HG03571 (cell line): ENCODE results near the gene GALNT7.
"Not testable (repeated sequence)": the region's sequence is repeated elsewhere in the genome, so short reads cannot be mapped to it uniquely, and the experiment has no call there.

Experiments used
- ATAC-seq: cut with Tn5 transposase; IDR thresholded peaks from one replicate; pipeline ENCODE4 v1.9.1; 2021; ENCODE audit not compliant: unreplicated experiment

Gene GALNT7

GRCh38 chr4:173168396-173169177, at the start of gene GALNT7:
Gene GALNT7 (plus strand): TSS chr4:173168811. CDS start chr4:173168836, 25 bp downstream.
- ATAC-seq = peak; percentile 29

DNA sequence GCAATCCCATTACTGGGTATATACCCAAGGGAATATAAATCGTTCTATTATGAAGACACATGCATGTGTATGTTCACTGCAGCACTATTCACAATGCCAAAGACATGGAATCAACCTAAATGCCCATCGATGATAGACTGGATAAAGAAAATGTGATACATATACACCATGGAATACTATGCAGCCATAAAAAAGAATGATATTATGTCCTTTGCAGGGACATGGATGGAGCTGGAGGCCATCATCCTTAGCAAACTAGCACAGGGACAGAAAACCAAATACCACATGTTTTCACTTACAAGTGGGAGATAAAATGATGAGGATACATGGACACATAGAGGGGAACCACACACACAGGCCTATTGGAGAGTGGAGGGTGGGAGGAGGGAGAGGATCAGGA, 49.8 kb upstream of the GALNT7 start:
- not testable (repeated sequence) for ATAC-seq

DNA sequence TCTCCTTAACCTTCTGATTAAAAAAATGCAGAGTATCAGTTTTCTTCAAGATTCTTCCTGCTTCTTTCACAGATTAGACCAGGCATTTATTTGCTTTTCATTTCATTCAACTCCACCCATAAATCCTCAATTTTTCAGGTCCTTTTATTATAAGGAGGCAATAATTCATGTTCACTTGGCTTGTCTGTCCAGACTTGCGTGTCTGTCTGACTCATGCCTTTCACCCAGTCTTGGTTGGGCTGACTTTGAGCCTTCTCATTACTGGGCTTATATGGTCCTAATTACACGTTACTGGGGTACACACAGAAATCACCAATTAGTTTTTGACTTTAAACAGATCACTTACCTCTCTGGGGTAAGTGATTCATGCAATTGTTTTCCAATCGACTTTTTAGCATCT, 48.8 kb upstream of the GALNT7 start:
- ATAC-seq = no peak

DNA sequence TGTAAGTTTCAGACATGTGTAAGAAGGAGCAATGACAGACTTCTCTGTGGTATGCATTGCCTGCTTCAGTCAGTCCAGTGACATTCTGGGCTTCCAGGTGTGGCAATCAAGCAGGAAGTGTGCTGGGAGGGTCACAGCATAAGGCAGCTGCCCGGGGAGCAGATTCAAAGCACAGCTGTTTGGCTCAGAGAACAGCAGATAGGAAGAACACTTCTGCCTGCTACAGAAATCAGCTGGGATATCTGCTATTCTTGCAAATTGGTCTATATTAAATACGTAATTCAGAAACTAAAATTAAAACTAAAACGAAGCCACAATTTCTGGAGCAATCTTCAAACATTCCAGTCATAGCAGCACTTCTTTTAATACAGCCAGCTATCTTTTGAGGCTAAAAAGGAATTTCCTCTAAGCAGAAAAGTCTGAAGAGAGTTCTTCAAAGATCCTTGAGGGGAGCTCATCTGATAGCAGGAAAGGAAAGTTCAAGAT, 47.5 kb upstream of the GALNT7 start:
- peak; percentile 100 for ATAC-seq

GRCh38 chr4:173124209-173124865, 44.3 kb upstream of the GALNT7 start:
- ATAC-seq = no peak

- ATAC-seq = no peak
These were observed 43.3 kb upstream of the GALNT7 start for GRCh38 chr4:173125216-173125812.

DNA sequence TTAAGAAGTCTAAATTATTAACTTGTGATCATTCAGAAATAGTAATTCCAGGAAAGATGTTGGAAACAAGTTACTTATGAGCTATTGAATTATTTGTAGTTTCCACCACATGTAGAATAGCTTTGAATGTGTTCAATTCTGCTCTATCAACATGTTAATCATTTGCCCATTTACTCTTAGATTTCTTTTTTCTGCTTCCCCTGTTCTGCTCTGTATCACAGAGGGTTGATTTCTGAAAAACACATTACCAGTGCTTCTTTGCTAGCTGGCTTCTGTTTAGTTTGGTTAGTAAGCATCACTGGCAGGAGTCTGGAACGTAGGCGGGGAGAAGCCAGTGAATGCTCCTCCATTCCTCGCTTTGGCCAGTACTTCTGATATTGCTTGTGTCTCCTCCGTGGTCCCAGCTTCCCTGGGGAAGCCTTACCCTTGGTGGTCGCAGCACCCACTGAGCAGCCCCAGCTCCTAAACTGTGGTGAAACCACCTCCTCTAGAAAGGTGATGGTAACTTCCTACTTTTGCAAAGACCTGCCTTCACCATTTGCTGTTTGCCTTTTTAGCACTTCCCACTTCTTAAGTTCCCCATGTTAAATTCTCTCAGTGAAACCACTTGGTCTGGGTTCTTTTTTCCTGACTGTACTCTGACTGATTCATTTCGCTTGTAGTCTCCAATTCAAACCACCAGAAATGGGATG, 40.3 kb upstream of the GALNT7 start:
- no peak for ATAC-seq

- ATAC-seq = no peak
These were observed 37.9 kb upstream of the GALNT7 start for GRCh38 chr4:173130687-173131086.

- no peak for ATAC-seq
These were observed 34.2 kb upstream of the GALNT7 start for GRCh38 chr4:173134426-173134825.

GRCh38 chr4:173135241-173135847, 33.3 kb upstream of the GALNT7 start:
- no peak for ATAC-seq

- no peak for ATAC-seq
These were observed 30.0 kb upstream of the GALNT7 start for GRCh38 chr4:173138624-173139023.

DNA sequence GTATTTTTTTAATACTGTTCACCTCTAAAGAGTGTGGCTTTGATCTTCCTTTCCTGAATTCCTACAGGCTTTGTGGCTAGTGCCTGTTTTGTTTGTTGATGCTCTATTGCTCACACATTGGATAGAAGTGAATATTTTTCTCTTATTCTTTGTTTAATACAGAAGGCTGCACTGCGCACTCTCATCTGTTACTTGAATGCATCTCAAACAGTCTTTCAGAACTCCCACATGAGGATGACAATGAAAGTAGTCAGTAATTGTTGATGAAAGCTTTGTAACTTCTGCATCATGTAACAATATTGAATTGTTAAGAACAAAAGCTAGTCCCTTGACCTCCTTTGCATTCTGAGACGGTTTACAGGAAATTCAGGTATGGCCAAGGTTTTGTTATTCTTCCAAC, 29.1 kb upstream of the GALNT7 start:
- no peak for ATAC-seq

- no peak for ATAC-seq
These were observed 23.5 kb upstream of the GALNT7 start for GRCh38 chr4:173145131-173145530.

- no peak for ATAC-seq
These were observed 22.2 kb upstream of the GALNT7 start for GRCh38 chr4:173146456-173146855.

GRCh38 chr4:173151496-173151895, 17.1 kb upstream of the GALNT7 start:
- no peak for ATAC-seq

DNA sequence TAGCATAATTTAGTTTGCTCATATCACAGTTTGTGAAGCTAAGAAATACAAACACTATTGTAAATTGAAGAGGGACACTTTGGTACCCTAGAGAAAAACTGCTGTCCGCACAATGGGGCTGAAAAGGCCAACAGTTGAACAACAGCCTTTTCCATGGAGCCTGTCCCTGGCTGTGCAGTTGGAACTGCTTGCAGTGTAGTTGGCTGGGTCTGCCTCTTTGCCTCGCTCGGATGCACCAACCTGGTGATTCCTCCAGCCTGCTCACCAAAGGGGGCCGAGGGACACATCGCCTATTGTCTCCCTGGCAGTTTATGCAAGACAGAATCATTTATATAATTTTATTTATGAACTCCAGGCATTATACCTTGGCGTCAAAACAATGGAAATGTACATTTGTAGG, 16.5 kb upstream of the GALNT7 start:
- ATAC-seq = no peak

DNA sequence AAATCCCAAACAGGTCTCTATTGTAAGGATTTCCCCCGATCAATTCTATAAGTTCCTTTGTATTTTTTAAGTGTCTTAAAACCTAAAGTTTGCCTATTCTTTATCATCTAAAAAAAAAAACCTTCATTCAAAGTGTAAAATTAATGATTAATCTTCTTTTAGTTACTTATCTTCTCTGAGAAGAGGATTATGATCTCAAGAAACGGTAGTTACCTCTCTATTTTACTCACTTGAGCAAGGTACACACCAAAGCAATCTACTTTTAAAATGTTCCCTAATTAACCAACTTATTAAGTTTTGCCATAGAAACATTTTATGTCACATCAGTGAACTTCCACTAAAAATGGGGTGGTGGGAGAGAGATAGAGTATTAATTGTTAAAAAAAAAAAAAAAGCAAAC, 15.2 kb upstream of the GALNT7 start:
- no peak for ATAC-seq

DNA sequence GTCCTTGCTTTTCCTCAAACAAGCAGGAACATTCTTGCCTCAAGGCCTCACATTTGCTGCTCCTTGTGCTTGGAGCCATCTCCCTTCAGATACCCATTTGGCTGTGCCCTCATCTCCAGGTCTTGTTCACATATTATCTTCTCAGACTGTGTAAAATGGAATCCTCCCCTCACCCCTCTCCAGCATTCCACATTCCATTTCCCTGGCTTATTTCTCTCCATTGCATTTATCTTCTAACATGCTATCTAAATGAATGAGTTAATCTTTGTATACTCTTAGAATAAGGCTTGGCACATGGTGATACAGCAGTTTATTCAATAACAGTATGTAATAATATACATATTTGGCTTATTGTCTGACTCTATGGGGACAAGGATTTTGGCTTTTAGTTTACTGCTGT, 8.8 kb upstream of the GALNT7 start:
- no peak for ATAC-seq

GRCh38 chr4:173160871-173161270, 7.7 kb upstream of the GALNT7 start:
- ATAC-seq = no peak

- ATAC-seq = no peak
These were observed 7.3 kb upstream of the GALNT7 start for GRCh38 chr4:173161311-173161710.

DNA sequence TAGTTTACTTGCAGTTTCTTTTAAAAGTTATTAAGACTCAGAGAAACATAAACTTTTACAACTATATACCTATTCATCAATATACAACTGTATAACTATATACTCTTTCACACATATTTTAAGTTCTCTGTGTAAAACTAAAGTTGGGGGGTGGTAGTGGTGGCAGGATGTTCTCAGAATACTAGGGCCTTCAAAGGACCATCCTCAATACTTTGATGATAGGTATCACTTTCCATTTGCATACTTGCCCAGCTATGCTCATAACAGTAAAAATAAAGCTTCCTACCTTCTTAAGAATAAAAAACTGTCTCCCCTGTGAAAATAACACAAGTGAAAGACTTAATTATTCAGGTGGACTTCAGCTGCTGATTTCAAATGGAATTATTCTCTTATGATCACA, 2.9 kb upstream of the GALNT7 start:
- ATAC-seq = no peak
